A549 treated with AZD2906 at 1 μM for 4 hours (cell line): ENCODE data around the gene SCAPER. TPM values are rescaled to one million over a fixed set of nuclear protein-coding genes. Genes with fewer than 3 reads are reported as not detected.

Experiments used
- total RNA-seq: library from RNA; stranded (reverse); fragments of 200-300 nt; extraction: Qiagen RNA extraction; gene quantifications from 5 replicates; pipeline ENCODE4 v1.2.3, GENCODE V29; 2022

The SCAPER gene, protein sequence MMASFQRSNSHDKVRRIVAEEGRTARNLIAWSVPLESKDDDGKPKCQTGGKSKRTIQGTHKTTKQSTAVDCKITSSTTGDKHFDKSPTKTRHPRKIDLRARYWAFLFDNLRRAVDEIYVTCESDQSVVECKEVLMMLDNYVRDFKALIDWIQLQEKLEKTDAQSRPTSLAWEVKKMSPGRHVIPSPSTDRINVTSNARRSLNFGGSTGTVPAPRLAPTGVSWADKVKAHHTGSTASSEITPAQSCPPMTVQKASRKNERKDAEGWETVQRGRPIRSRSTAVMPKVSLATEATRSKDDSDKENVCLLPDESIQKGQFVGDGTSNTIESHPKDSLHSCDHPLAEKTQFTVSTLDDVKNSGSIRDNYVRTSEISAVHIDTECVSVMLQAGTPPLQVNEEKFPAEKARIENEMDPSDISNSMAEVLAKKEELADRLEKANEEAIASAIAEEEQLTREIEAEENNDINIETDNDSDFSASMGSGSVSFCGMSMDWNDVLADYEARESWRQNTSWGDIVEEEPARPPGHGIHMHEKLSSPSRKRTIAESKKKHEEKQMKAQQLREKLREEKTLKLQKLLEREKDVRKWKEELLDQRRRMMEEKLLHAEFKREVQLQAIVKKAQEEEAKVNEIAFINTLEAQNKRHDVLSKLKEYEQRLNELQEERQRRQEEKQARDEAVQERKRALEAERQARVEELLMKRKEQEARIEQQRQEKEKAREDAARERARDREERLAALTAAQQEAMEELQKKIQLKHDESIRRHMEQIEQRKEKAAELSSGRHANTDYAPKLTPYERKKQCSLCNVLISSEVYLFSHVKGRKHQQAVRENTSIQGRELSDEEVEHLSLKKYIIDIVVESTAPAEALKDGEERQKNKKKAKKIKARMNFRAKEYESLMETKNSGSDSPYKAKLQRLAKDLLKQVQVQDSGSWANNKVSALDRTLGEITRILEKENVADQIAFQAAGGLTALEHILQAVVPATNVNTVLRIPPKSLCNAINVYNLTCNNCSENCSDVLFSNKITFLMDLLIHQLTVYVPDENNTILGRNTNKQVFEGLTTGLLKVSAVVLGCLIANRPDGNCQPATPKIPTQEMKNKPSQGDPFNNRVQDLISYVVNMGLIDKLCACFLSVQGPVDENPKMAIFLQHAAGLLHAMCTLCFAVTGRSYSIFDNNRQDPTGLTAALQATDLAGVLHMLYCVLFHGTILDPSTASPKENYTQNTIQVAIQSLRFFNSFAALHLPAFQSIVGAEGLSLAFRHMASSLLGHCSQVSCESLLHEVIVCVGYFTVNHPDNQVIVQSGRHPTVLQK (N-terminal part only)
- 2.0 to 4.2 TPM (median 3.7 TPM) in 5 replicates for total RNA-seq

DNA sequence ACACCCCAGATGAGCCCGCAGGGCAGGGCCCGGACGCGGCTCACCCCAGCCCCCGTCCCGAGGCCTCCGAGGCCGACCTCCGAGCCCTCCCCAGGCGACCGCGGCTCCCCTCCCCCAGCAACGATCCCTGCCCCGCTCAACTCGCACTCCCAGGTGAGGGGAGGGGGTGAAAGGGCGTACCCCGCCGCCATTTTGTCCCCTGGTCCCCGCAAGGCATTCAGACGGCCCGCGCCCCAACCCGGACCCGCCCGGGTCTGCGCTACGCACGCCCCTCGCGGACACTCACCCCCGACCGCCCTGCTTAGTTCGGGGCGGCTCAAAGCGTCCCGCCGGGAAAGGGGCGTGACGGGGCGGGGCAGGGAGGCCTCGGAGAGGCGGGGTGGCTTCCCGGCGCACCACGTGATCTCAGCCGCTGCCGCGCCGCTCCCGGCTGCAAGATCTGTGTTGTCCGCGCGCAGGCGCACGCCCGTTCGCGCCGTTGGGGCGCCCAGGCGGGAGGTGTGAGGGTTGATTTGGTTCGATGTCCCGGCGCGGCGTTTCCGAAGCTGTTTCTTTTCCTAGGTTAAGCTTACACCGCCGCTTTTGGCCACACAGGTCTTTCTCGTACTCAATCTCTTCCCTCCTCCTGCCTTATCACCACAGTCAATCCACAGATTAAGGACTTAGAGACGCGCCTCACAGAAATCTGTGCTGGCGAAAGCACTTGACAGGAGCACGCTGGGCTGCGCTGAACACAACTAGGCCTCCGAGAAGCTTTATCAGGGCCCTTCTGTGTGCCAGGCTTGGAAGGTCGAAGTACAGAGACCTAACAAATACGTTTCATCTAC, at the start of gene SCAPER:
TSS of gene SCAPER (minus strand) at position 328 of the 827 bp plus-strand sequence. CDS start 21,523 bp downstream, outside the sequence.

DNA sequence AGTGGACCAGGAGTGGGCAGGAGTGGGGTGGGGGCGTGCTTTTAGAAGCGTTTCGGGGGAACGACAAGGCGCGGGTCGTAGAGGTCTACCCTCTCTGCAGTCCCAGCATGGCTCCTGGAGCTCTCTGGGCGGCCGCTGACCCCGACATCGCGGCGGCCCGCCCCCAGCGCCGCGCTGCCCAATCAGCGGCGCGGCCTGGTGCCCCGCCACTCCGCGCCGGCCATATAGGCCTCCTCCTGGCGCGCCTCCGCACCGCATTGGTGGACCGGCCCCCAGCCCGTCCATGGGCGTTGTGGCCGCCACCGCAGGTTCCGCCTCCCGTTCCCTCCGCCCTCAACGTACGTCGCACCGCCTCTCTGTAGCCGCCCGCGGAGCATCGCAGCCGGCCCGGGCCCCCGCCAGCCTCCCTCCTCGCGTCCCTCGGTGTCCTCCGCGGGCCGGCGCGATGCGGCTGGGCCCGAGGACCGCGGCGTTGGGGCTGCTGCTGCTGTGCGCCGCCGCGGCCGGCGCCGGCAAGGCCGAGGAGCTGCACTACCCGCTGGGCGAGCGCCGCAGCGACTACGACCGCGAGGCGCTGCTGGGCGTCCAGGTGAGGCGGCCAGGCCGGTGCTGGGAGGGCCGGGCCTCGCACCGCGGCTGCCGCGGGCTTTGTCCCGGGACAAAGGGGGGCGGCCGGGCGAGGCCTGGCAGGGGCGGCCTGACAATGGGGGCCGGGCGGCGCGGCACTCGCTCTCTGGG, 26.4 kb upstream of the SCAPER start, which contains the start of gene RCN2:
TSS of gene RCN2 (plus strand) at position 353 of the 738 bp plus-strand sequence. CDS start at position 446, 93 bp downstream.

DNA sequence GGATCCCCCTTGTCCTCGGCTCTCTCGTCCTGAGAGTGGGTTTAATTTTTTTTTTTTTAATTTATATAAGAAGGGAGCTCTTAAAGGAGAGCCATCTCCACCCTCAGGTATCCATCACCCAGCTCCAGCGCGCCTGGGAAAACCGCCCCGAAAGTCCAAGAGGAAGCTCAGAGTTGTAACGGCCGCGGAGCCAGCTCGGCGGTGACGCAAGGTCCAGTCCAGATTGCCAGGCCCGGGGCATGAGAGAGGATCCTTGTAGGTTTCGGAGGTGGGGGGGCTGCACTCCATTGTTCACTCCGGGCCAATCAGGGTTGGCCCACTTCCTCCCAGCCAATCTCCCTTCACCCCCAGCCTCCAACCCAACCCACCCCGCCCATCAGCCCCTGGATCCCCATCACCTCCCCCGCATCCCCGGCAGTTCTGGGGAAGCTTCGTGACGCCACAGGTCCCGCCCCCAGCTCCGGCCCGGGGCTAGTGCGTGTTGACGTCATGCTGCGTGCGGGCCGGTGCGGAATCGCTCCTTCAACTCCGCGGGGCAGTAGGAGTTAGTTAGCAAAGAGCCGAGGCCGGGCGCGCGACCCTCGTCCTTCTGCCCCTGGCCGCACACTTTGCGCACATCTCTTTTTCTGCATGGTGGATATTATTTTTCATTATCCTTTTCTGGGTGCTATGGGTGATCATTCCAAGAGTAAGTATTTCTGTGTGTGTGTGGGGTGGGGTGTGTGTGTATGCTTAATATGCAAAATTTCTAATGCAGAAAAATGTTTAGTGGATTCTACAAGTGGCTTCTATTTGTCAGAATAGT, 568.7 kb downstream of the SCAPER start, which contains the start of gene ISL2:
TSS of gene ISL2 (plus strand) at position 520 of the 805 bp plus-strand sequence. CDS start at position 631, 111 bp downstream.

DNA sequence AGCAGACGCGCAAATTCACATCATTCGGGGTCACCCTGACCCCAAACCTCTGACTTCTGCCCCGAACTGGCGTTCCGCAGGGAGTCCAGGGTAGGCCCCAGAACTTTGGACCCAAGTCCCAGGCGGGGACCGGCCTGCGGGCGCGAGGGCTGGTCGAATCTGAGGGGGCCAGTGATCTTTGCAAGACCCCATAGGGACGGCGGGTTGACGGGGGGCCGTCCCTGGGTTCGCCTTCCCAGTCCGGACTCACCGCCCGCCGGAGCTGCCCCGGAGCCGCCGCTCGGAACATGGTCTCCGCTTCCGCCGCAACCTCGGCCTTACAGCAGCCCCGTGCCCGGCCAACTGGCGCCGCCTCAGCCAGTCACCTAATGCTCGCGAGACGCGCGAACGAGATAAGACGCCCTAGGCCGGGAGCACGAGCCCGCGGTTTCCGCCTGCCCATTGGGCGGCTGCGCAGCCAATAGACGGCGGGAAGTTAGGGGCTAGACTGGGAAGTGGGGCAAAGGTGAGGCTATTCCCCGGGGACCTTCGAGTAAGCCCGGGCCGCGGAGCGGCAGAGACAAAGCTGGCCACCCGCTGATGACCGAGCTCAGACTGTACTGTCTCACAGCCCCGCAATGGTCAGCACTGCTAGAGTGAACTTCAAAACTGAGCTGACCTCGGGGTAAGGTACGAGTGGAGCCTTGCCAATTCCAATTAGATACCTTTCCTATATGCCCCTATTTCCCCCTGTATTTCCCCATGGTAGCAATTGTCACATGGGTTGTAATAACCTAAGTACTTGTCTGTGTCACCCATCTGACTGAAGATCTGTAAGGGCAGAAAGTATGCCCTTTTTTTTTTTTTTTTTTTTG, 593.8 kb downstream of the SCAPER start, which contains the start of gene ETFA:
TSS of gene ETFA (minus strand) at position 370 of the 854 bp plus-strand sequence. CDS start at position 289, 81 bp downstream.

Other genes starting within 250 kb of the SCAPER start
- gene RCN2, start 26.4 kb upstream of the SCAPER start, total RNA-seq: 56.8 to 69.1 TPM (median 64.1 TPM) in 5 replicates
- gene PSTPIP1, start 89.8 kb upstream of the SCAPER start, total RNA-seq: 0.13 to 0.20 TPM (median 0.14 TPM) in 4 of 5 replicates, not detected in the other
- gene TSPAN3, start 165.8 kb upstream of the SCAPER start, total RNA-seq: 375 to 479 TPM (median 449 TPM) in 5 replicates